HepG2 (cell line): ENCODE measurements around the gene ANKS1B. TPM values are rescaled to one million over a fixed set of nuclear protein-coding genes. Genes with fewer than 3 reads are reported as not detected.

ENCODE experiments used
- ATAC-seq: fragments of 200-7000 bp; cut with Tn5 transposase; 3 replicates; pipeline ENCODE4 v1.9.1; 2020; ENCODE audit warnings: mild to moderate bottlenecking, moderate library complexity
- BruUV-seq: library from RNA; stranded (reverse); fragments of 400-500 nt; replicated peaks from 2 replicates; lab custom pipeline; 2021; lab: Mats Ljungman, UMichigan
- CTCF ChIA-PET: fragments of 300-600 bp; formaldehyde crosslinking; extraction: SDS; loops from one replicate; lab custom pipeline; 2021; ENCODE audit warnings: low total read pairs, inconsistent platforms, low intra/inter-chr PET ratio; lab: Yijun Ruan, JAX
- POLR2A ChIA-PET: fragments of 350-600 bp; sonication (Branson Sonifier 250); formaldehyde crosslinking; loops from one replicate; lab custom pipeline; 2020; ENCODE audit warnings: antibody characterized with exemption, inconsistent platforms; lab: Yijun Ruan, JAX
- DNase-seq: peaks from one replicate; pipeline ENCODE4 v3.0.0-alpha.2; 2015; ENCODE audit warnings: low spot score
- FAIRE-seq: peaks from 3 replicates; lab custom pipeline; 2011; peaks lifted over from hg19 to GRCh38; lab: Jason Lieb, UNC
- H2AFZ ChIP-seq: one replicate; pipeline ENCODE4 v1.6.1; 2011; ENCODE audit warnings: low read length, inconsistent platforms
- H3K27ac ChIP-seq: fragments of 300-600 bp; 3 replicates; pipeline ENCODE4 v1.8.0; 2011; ENCODE audit warnings: mixed run types, mild to moderate bottlenecking, mixed read lengths, low read length, inconsistent platforms; ENCODE audit not compliant: insufficient read depth; ENCODE audit errors: extremely low read length
- H3K27me3 ChIP-seq, 2 experiments: fragments of 200-600 bp in 1 of 2; 2 replicates in 1 of 2; 3 replicates in 1 of 2; pipeline versions ENCODE4 v1.6.0 to v1.8.0; 2011; ENCODE audit warnings: low read length in 2 of 2, mild to moderate bottlenecking in 2 of 2, moderate library complexity in 2 of 2, inconsistent platforms in 1 of 2; ENCODE audit not compliant: insufficient read depth in 2 of 2, control insufficient read depth in 1 of 2
- H3K36me3 ChIP-seq, 2 experiments: fragments of 200-600 bp in 1 of 2; replicated peaks in 1 of 2; 2 replicates in 1 of 2; 3 replicates in 1 of 2; pipeline versions ENCODE4 v1.5.1 to v1.8.0; 2011; ENCODE audit warnings: low read length in 2 of 2, inconsistent platforms in 1 of 2; ENCODE audit not compliant: insufficient read depth in 2 of 2, control insufficient read depth in 1 of 2
- H3K4me1 ChIP-seq: 2 replicates; pipeline ENCODE4 v1.5.1; 2012; ENCODE audit warnings: low read length, inconsistent platforms; ENCODE audit not compliant: insufficient read depth
- H3K4me2 ChIP-seq: 2 replicates; pipeline ENCODE4 v1.6.0; 2011; ENCODE audit warnings: low read depth, low read length, inconsistent platforms
- H3K4me3 ChIP-seq, 3 experiments: fragments of 200-600 bp in 1 of 3; sonication (generic), shearing (Covaris generic) in 1 of 3; replicated peaks in 1 of 3; 2 replicates each; pipeline ENCODE4 v1.5.1; 2011 to 2016; ENCODE audit warnings: low read length in 3 of 3, inconsistent platforms in 2 of 3, low read depth in 2 of 3, mild to moderate bottlenecking in 2 of 3, control low read depth in 1 of 3, mixed read lengths in 1 of 3; ENCODE audit not compliant: insufficient read depth in 1 of 3
- H3K79me2 ChIP-seq: one replicate; pipeline ENCODE4 v1.6.1; 2011; ENCODE audit warnings: low read length, inconsistent platforms; ENCODE audit not compliant: insufficient read depth
- H3K9ac ChIP-seq: 2 replicates; pipeline ENCODE4 v1.6.0; 2011; ENCODE audit warnings: mild to moderate bottlenecking, low read depth, low read length, inconsistent platforms; ENCODE audit not compliant: insufficient read depth
- H3K9me3 ChIP-seq: 2 replicates; pipeline ENCODE4 v1.5.1; 2012; ENCODE audit warnings: mild to moderate bottlenecking, low read length
- H4K20me1 ChIP-seq: 2 replicates; pipeline ENCODE4 v1.6.0; 2011; ENCODE audit warnings: inconsistent platforms, mild to moderate bottlenecking, low read length, moderate library complexity; ENCODE audit not compliant: insufficient read depth
- CBX2 ChIP-seq, 2 experiments: fragments of 200-600 bp in 1 of 2; sonication (generic); formaldehyde crosslinking in 1 of 2; IDR thresholded peaks; 2 replicates each; pipeline versions ENCODE4 v1.7.0 to v1.8.1; 2018 to 2022; ENCODE audit warnings: low read depth in 2 of 2, low read length in 1 of 2, mild to moderate bottlenecking in 1 of 2, missing genetic modification reagents in 1 of 2
- MAZ ChIP-seq, 2 experiments: sonication (generic) in 1 of 2; formaldehyde crosslinking in 1 of 2; IDR thresholded peaks; 2 replicates each; pipeline versions ENCODE4 v1.5.0 to v1.6.1; 2012 to 2020; ENCODE audit warnings: low read depth in 2 of 2, mild to moderate bottlenecking in 2 of 2, borderline replicate concordance in 1 of 2, improper control_type of control experiment in 1 of 2, low read length in 1 of 2, missing genetic modification reagents in 1 of 2, moderate library complexity in 1 of 2
- MED8 ChIP-seq: sonication (generic); formaldehyde crosslinking; IDR thresholded peaks from 2 replicates; pipeline ENCODE4 v1.8.1; 2023; ENCODE audit warnings: mild to moderate bottlenecking, missing genetic modification reagents; ENCODE audit not compliant: insufficient replicate concordance
- SNAPC2 ChIP-seq: sonication (generic); formaldehyde crosslinking; IDR thresholded peaks from 2 replicates; pipeline ENCODE4 v1.8.1; 2022; ENCODE audit warnings: mild to moderate bottlenecking, missing genetic modification reagents
- ZMYM4 ChIP-seq: sonication (generic); formaldehyde crosslinking; IDR thresholded peaks from 2 replicates; pipeline ENCODE4 v1.8.1; 2023; ENCODE audit warnings: mild to moderate bottlenecking, missing genetic modification reagents
- ZNF550 ChIP-seq: sonication (generic); formaldehyde crosslinking; IDR thresholded peaks from 2 replicates; pipeline ENCODE4 v1.4.0; 2020; ENCODE audit warnings: mild to moderate bottlenecking, missing genetic modification reagents, borderline replicate concordance
- ZNF605 ChIP-seq: sonication (generic); formaldehyde crosslinking; IDR thresholded peaks from 2 replicates; pipeline ENCODE4 v1.8.0; 2022; ENCODE audit warnings: mild to moderate bottlenecking, missing genetic modification reagents
- WGBS: methylation state at CpG from one replicate; pipeline ENCODE4 v1.1.6; 2017; ENCODE audit warnings: low lambda C conversion rate; 5-methylcytosine and 5-hydroxymethylcytosine counted together
- in situ Hi-C: cut with HindIII; loops from 2 replicates; pipeline ENCODE4 v1.10.0; 2017; ENCODE audit warnings: low pct_unique_long_range_greater_than_20kb; ENCODE audit not compliant: extremely low pct_ligation_motif_present
- intact Hi-C: fragments of 100-400 bp; cut with micrococcal nuclease; formaldehyde crosslinking; loops from one replicate; pipeline ENCODE4 v1.10.0; 2022; ENCODE audit not compliant: unreplicated experiment
- polyA plus RNA-seq, 8 experiments: library from polyadenylated mRNA; depleted of rRNA in 3 of 8; stranded (reverse) in 7 of 8; unstranded in 1 of 8; fragments of >200 nt; fragmentation: Illumina TruSeq in 4 of 8; extraction: Trizol in 4 of 8; gene quantifications; 2 replicates each; pipeline versions ENCODE4 v1.2.1 to v1.2.3, GENCODE V29; 2011 to 2016; ENCODE audit warnings: low read depth in 4 of 8, missing spikeins in 1 of 8, mixed read lengths in 1 of 8; ENCODE audit not compliant: insufficient read depth in 1 of 8
- total RNA-seq, 5 experiments: library from RNA; depleted of rRNA; stranded (reverse); fragments of >200 nt; fragmentation: Illumina TruSeq; extraction: Trizol; gene quantifications; 2 replicates each; pipeline ENCODE4 v1.2.3, GENCODE V29; 2016; ENCODE audit warnings: low read depth in 1 of 5
- TF ChIP-seq, protein P1 (sequence below): IDR thresholded peaks from 2 replicates; pipeline ENCODE4 v1.6.1; 2018; ENCODE audit warnings: missing genetic modification reagents
- TF ChIP-seq, protein P2 (sequence below): sonication (generic); formaldehyde crosslinking; IDR thresholded peaks from 2 replicates; pipeline ENCODE4 v1.4.0; 2020; ENCODE audit warnings: mild to moderate bottlenecking, low read depth, missing genetic modification reagents

Gene ANKS1B
- total and polyA plus RNA-seq, 2 of the 13 experiments (the other 11 are each of a cell fraction or from before 2014, with no cell fraction given): 0.15 TPM; not detected in 1

DNA sequence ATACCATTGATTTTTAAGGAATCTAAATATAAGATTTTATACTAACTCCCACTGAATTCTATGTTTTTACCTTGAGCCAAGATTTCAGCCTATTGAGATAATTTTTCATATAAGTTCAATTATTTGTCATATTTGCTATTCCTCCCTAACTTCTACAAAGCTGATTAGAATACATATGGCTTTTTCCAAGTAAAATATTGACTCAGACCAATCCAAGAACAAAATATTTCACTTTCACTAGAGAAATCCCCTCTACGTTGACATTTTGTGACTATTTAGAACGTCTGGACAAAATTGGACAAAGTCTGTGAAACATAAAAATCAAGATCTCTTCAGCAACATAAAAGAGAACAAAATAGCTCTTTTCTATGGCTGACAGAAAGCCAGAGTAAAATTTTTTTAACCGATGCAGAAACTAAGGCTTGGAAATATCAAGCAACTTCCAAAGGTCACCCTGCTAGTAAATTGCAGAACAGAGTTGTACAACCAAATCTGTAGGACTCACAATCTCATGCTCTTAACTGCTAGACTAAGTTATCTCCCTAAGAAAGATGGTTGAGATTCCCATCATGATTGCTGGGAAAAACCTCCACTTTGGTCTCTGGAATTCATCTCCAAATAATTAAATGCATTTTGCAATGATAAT, 219.1 kb downstream of the ANKS1B start (continued):
- TF ChIP-seq MAZ (IDR thresholded peaks at IDR 0.05; ENCODE audit: borderline replicate concordance, low read depth, low read length) (no peak), MAZ (CRISPR knock-in tag; IDR thresholded peaks at IDR 0.05; ENCODE audit: low read depth) (no peak)

DNA sequence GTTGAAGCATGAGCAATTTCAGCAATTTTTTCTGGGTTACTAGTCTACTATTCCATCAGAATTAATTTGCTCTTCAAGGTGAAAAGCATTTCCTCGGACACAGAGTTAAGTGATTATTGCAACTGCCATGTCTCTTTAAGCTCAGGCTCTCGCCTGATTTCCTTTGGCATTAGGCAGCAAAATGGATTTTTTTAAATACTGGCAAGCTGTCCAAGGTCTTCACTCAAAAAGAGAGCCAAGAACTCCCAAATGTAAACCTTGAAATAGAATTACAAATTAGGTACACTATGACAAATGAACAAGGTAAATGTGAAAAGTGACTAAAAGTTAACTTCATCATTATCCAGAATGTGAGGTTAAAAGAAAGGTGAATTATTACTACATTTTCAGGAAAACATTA, 225.3 kb downstream of the ANKS1B start:
- FAIRE-seq (no peak), DNase-seq (no peak), ATAC-seq (no peak)
- WGBS: 0% methylated on average over 2 of the region's 2 CpGs
- Histone ChIP-seq H3K27ac (no peak overlapping the region), H3K36me3 (no peaks in the 10 kb centered on the region), H3K27me3 (no peaks in the 10 kb centered on the region), H3K4me1 (no peaks in the 10 kb centered on the region), H3K9me3 (no peaks in the 10 kb centered on the region), H3K9ac (no peak overlapping the region), H3K79me2 (no peaks in the 10 kb centered on the region), H3K4me2 (no peak overlapping the region), H3K4me3 (no peak overlapping the region), H2AFZ (no peak overlapping the region), H4K20me1 (no peaks in the 10 kb centered on the region)
- in situ Hi-C loops (loop anchor here (25.0 kb wide), 1 partner anchor 722 kb away; no protein-coding TSS in a partner anchor), intact Hi-C loops (no loop called here)
- POLR2A ChIA-PET: no interaction called here
- BruUV-seq: no TSS peak
- CTCF ChIA-PET: no interaction called here
- TF ChIP-seq, protein P1, sequence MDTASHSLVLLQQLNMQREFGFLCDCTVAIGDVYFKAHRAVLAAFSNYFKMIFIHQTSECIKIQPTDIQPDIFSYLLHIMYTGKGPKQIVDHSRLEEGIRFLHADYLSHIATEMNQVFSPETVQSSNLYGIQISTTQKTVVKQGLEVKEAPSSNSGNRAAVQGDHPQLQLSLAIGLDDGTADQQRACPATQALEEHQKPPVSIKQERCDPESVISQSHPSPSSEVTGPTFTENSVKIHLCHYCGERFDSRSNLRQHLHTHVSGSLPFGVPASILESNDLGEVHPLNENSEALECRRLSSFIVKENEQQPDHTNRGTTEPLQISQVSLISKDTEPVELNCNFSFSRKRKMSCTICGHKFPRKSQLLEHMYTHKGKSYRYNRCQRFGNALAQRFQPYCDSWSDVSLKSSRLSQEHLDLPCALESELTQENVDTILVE: no peak
- TF ChIP-seq ZNF550 (no peak), ZMYM4 (CRISPR knock-in tag) (no peak), CBX2 (IDR thresholded peaks at IDR 0.05; ENCODE audit: low read depth, low read length) (no peak), CBX2 (CRISPR knock-in tag; IDR thresholded peaks at IDR 0.05; ENCODE audit: low read depth) (no peak), SNAPC2 (CRISPR knock-in tag) (no peak), ZNF605 (CRISPR knock-in tag) (no peak), MED8 (CRISPR knock-in tag) (no peak)
- TF ChIP-seq, protein P2, sequence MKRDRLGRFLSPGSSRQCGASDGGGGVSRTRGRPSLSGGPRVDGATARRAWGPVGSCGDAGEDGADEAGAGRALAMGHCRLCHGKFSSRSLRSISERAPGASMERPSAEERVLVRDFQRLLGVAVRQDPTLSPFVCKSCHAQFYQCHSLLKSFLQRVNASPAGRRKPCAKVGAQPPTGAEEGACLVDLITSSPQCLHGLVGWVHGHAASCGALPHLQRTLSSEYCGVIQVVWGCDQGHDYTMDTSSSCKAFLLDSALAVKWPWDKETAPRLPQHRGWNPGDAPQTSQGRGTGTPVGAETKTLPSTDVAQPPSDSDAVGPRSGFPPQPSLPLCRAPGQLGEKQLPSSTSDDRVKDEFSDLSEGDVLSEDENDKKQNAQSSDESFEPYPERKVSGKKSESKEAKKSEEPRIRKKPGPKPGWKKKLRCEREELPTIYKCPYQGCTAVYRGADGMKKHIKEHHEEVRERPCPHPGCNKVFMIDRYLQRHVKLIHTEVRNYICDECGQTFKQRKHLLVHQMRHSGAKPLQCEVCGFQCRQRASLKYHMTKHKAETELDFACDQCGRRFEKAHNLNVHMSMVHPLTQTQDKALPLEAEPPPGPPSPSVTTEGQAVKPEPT (CRISPR knock-in tag): no peak
